Activated T-cell treated with anti-CD3 and anti-CD28 coated beads, Interleukin-2, amount 50 U/mL, for 48 hours (primary cell): ENCODE measurements around the gene ELF2.
"Not testable (repeated sequence)": the region's sequence is repeated elsewhere in the genome, so short reads cannot be mapped to it uniquely, and the experiment has no call there.

Source experiments
- DNase-seq, 2 experiments: peaks; one replicate each; pipeline ENCODE4 v3.0.0-alpha.2; 2020

ELF2 gene

DNA sequence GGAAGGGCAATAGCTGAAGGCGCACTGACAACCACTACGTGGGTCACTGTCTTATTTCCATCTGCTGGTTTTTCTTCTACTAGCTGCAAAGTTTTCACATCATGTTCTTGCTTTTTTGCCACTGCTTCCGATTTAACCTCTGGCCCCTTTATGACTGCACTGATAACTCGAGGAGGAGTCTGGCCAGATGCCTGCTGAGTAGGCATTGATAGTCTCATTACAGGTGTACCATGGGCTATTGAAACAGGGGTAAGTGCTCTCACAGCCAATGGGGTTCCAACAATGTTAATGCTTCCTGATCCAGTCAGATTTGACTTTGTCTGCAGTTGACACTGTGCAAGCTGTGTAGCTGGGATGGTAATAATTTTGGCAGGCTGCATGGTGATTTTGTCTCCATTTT lies 118.0 kb downstream of the ELF2 start:
- DNase-seq = not testable (repeated sequence)

DNA sequence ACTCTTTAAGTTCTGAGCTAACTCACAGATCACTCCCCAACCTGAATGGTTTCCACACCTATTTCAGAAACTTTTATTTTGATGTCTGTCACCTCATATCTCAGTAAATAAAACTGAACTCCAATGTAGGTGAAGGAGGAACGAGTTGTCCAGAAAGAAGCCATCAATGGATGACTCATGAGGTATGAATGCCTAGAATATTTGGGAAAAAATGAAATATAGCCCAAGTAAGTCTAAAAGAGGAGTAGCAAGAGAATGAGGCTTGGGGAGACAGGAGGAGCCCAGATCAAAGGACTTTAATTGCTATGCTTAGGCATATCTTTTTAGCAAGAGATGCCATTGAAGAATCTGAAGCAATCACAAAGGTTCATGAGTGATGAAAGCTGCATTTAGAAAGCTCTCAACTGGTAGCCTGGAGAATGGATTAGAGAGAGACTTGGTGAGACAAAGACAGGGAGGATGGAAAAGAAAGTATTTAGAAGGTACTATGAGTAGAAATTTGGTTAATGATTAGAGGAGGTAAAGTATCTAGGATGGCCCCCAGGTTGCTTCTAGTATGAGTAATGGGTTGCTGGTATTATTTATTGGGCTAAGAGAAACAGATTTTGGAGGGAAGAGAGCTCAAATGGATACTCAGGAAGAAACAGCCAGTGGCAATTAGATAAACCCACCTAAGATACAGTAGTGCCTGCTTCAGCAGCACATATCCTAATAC lies 122.1 kb downstream of the ELF2 start:
- no peak for DNase-seq

DNA sequence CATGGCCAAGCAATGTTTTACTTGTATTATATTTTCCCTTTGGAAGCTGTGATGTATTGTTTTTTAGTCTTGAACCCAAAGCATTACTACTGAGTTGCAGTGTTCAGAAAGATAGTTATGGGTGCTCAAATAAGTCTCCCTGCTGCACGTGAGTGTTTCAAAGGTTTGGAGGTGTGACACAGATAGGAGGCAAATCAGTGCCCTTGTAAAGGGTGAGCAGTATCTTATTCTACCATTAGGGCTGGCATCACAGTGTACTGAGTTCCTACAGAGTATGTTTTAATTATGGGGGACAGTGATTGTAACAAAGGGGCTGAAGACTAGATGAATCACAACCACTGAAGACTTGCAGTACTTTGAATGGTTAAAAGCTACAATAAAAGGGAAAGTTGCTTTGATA lies 123.1 kb downstream of the ELF2 start:
- no peak for DNase-seq

DNA sequence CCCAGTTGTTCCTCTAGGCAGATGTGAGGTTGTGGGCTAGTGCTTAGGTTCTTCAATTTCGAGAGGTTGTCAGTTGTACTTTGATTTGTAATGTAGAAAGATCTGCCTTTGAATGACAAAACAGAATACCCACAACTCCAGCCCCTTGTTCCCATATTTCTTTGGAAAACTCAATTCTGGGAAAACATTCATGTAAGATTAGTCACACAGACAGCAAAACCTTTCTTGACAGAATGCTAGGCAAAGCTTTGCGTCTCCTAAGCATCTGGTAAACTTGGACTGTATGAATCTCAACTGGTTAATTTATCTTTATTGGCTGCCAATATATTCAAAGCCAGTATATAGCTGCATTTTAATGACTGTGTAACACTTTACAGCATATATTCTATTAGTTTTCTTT lies 126.6 kb downstream of the ELF2 start:
- DNase-seq = no peak

DNA sequence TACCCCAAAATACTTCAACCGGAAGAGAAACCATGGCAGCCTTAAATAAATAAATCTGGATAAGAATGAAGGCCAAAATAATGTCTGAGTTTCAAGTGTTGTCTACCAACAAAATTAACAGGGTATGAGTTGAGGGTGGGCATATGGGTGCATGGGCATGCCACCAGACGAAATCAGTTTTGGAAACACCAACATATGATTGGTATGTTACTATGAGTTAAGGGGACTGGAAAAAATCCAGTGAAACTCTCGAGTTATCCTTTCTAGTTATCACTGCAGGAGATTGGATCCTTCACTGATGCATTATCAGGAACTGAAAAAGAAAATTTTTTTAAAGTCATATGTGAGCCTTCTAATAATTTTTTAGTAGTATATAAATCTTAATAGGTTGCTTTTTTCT lies 129.0 kb downstream of the ELF2 start:
- no peak for DNase-seq

DNA sequence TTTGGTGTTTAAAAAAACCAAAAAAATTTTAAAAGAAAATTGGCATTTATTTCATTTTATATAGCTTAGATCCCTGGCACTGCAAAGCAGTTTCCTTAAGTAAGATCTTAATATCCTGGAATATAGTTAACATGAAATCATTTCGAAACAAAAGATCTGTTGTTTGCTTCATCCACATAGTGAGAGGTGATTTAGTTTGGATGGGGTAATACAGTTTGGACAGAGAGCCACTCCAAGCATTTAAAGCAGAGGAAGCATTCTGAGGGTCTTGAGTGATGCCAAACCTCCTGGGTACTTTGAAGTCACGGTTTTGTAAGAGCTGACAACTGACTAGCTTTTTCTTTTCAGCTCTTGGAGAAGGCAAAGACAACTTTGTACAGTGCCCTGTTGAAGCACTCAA lies 132.7 kb downstream of the ELF2 start:
- no peak for DNase-seq

DNA sequence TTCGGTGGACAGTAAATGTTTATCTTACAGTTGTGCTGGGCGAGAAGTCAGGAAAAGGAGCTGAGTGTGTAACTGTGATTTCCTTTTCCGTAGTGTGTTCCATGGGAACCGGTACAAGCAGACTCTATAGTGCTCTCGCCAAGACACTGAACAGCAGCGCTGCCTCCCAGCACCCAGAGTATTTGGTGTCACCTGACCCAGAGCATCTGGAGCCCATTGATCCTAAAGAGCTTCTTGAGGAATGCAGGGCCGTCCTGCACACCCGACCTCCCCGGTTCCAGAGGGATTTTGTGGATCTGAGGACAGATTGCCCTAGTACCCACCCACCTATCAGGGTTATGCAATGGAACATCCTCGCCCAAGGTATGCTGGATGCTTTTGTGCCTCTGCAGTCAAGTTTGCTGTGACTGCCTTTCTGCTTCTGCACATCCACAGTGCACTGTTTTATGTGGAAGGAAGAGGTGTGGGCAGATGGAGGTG lies 134.0 kb downstream of the ELF2 start:
- DNase-seq = no peak

DNA sequence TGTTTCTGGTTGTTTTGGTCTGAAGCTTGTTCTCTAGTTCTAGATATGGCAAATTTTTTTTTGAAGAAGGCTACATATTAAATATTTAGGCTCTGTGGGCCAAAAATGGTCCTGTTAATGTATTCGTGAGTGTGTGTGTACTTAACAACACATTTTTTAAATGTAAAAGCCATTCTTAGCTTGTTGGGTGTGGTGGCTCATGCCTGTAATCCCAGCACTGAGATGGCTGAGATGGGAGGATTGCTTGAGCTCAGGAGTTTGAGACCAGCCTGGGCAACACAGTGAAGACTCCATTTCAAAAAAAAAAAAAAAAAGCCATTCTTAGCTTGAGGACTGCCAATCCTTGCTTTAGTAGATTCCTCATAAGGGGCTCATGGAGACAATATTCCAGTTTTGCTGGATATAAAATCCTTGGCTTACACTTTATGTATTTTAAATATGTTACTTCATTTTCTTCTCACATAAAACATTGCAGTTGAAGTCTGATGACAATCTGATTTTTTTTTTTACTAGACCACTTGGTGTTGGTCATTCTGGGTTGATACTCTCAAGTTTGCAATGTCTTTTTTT lies 138.1 kb downstream of the ELF2 start:
- DNase-seq = no peak

DNA sequence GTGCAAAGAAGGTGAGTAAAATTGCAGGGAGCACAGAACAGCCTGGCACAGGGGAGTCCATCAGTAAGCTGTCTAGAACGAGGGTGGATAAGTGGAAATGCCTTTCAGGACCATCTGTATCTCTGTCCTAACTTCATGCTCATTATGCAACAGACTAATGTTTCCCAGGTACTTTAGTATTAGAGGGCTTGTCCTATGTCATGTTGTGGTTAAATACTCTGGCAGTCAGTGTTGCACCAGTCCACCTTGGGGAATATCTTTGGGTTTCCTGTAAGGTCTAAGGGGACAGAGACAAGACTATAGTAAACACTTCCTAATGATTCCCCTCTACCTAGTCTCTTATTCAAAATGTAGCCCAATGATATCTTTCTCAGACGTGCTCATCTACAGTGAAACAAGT lies 140.1 kb downstream of the ELF2 start:
- no peak for DNase-seq

DNA sequence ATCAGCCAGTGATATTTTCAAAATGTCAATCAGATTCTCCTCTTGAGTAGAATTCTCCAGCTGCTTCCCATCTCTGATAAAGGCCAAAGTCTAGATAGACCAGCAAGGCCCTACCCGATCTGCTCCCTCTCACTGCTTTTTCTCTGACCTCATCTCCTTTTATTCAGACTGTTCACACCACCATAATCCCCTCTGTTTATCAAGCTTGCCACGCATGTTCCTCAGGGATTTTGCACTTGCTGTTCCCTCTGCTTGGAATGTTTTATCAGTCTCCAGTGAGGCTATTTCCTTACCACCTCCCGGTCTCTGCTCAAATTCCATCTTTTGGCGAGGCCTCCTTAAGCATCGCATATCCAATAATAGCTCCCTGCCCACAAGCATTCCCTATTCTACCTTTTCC lies 141.4 kb downstream of the ELF2 start:
- no peak for DNase-seq

DNA sequence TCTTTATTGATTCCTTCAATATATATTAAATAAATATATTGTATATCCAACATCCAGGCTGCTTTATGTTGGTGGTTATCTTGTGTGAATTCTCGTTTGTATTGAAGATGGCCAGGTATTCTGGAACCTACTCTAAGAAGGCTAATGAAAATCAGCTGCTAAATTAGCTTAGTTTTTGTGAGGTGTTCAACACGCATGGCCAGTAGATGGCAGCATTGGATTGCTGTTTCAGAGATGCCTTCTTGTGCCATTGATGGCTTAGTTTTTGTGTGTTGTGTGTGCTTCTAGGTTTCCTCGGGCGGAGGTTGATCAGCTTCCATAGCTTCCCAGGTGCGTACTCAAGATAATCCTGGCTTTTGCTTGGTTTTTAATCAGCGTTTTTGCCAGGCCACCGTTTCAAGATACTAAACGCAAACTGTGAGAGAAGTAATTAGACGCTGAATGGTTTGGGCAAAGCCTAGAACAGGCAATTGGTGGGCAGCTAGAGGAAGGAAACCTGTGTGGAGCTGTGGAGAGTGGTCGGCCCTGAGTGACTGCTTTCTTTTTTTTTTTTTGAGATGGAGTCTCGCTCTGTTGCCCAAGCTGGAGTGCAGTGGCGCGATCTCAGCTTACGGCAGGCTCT lies 146.3 kb downstream of the ELF2 start:
- peak; percentile 70 to 72 for DNase-seq

DNA sequence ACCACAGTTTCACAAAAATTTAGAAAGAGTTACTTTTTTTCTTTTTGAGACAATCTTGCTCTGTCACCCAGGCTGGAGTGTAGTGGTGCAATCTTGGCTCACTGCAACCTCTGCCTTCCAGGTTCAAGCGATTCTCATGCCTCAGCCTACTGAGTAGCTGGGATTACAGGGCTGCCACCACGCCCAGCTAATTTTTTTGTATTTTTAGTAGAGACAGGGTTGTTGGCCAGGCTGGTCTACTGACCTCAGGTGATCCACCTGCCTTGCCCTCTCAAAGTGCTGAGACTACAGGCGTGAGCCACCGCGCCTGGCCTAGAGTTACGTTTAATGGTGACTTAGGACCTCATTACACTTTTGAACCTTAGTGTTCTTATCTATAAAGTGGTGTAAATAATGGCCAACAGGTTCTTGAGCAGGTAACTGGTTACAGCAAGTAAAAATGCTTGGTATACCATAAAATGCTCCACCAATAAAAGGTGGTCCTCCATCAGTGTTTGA lies 147.1 kb downstream of the ELF2 start:
- DNase-seq = not testable (repeated sequence)

DNA sequence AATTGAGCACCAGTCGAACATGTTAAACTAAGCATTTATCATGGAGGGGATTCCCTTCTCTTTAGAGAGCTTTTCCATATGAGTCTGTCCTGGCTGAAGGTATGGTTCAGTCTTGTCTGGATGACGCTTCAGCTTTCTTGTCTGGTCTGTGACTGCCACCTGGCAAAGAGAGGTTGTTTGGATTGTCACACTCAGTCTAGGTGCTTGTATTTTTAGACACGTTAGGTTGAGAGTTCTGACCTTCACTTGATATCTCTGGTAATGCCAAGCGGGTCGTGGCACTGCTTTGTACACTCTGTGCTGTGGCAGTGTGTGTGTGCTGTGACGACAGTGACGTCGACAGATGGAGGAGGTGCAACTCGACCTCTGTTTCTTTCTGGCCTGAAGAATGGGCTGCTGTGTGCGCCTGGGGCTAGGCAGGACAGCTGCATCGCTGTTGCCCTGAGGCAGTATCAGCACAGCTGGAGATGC lies 148.8 kb downstream of the ELF2 start:
- no peak for DNase-seq

DNA sequence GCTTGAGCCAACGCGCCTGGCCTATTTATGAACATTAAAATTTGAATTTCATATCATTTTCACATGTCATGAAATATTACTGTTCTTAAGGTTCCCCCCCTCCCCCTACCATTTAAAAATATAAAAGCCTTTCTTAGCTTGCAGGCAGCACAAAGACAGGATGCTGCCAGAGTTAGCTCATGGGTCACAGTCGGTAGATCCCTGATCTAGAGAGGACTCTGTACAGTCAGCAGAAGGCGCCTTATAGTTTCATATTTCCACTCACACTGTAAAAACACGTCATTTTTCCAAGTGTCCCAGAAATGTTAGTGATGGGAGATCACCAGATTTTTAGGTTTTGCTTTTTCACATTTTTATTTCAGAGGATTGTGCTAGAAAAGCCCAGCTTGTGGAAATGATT lies 149.2 kb downstream of the ELF2 start:
- DNase-seq = no peak

DNA sequence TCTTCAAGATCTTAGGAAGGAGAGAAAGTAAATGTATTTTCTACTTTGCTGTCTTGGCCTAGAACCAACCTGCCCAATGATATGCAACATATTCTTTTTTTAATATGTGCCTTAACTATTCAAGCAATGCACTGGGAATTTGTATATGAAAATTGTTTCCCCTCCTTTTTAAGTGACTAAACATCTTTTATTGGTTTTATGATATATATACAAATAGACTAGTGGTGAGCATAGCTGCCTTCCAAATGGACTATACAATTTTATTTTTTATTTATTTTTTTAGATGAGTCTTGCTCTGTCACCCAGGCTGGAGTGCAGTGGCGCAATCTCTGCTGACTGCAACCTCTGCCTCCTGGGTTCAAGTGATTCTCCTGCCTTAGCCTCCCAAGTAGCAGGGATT lies 151.2 kb downstream of the ELF2 start:
- no peak for DNase-seq

DNA sequence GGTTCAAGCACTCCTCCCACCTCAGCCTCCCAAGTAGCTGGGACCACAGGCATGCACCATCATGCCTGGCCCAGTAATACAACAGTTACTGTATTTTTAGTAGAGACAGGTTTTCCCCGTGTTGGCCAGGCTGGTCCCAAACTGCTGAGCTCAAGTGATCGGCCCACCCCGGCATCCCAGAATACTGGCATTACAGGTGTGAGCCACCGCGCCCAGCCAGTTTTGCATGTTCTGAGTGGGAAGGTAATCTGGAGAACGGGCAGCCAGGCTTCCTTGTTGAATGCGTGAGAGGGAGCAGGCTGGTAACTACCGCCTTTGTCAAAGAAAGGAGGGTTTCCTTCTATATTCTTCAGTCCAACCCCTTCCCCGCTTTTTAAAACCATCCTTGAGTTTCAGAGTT lies 152.3 kb downstream of the ELF2 start:
- DNase-seq = no peak

DNA sequence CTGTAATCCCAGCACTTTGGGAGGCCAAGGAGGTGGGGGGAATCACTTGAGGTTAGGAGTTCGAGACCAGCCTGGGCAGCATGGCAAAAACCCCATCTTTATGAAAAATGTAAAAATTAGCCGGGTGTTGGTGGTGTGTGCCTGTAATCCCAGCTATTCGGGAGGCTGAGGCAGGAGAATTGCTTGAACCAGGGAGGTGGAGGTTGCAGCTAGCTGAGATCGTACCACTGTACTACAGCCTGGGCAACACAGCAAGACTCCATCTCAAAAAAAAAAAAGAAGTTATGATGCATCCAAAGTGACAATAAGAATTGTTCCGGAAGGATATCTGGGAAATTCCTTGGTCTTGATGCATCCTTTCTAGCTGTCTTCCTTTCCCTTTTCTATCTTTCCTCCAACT lies 154.2 kb downstream of the ELF2 start:
- DNase-seq = no peak

DNA sequence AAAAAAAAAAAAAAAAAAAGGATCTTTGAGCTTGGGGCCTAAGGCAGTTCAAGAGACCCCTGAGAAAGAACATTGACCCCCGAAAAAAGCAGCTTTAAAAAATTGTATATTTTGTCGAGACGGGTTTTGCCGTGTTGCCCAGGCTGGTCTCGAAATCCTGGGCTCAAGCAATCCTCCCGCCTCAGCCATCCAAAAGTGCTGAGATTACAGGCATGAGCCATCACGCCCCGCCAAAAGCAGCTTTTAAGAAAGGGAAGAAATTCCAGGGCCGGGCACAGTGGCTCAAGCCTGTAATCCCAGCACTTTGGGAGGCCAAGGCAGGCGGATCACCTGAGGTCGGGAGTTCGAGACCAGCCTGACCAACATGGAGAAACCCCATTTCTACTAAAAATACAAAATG lies 155.9 kb downstream of the ELF2 start:
- DNase-seq = not testable (repeated sequence)

DNA sequence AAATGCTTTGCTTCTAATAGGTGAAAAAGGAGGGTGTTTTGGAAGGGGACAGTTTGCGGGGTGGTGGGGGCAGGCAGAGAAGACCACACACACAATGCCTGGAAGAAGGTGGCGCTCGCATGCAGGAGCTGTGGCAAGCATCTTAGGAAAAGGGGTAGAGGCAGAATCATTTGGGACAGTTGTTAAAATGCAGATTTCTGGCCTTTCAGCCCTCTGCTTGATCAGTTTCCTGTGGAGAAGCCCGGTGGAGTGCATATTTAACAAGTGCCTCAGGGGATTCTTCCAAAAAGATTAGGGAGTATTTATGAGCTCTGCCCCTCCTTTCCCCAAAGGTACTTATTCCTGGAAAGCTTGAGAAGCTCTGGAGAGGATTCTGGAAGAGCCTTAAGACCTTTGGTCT lies 156.6 kb downstream of the ELF2 start:
- no peak for DNase-seq

DNA sequence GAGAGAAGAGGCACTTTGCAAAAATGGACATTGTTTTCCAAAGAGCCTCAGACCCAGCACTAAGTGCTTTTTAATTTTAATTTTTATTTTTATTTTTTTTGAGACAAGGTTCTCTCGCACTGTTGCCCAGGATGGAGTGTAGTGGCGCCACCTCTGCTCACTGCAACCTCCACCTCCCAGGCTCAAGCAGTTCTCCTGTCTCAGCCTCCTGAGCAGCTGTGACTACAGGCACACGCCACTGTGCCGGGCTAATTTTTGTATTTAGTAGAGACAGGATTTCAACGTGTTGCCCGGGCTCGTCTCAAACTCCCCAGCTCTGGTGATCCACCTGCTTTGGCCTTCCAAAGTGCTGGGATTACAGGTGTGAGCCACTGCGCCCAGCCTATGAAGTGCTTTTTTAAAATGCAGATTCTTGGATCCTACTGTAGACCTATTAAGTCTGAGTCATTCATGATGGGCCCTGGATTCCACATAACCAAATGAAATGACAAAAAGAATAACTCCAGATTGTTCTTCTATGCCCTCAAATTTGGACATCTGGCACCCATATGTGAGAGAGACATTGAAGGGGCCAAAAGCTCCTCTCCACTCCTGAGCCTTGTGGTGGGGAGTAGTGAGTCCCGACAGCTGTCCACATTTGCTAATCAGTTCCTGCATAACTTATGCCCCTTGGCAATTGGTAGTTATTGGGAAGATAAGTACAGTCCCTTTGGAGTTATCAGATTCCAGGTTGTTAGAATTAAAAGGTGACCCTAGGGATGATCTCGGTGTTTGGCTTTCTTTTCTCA lies 157.9 kb downstream of the ELF2 start:
- no peak for DNase-seq

DNA sequence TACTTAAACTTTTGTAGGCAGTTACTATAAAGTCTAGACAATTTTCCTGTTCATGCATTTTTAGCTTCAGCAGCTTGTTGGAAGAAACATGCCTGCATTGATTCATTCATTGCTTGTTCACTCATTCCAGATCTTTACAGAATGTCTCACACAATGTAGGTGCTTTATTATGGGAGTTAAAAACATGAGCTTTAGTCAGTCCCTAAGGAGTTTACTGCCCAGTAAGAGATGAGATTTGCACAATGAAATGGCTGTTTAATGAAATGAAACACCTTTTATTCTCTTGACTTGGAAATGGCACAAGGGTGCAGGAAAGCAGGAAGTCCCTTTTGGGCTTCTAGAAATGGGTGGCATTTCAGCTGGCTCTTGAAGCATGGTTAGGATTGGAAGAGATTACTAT lies 158.5 kb downstream of the ELF2 start:
- no peak for DNase-seq

DNA sequence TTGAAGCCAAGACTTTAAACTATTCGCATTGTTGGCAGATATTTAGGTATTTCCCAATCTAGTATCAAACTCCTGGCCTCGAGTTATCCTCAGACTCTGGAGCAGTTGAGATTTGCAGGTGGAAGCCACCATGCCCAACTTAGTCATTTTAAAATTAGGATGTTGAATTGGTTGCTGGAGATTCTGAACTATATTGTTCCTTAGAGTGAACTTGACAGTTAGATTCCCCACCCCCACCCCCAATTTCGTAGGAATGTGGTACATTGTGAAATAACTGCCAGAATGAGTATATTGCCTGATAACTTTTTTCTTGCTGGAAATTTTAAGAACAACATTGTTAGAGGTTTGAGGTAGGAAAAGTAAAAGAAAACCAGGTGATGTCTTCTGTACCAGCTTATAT lies 159.2 kb downstream of the ELF2 start:
- DNase-seq = no peak

DNA sequence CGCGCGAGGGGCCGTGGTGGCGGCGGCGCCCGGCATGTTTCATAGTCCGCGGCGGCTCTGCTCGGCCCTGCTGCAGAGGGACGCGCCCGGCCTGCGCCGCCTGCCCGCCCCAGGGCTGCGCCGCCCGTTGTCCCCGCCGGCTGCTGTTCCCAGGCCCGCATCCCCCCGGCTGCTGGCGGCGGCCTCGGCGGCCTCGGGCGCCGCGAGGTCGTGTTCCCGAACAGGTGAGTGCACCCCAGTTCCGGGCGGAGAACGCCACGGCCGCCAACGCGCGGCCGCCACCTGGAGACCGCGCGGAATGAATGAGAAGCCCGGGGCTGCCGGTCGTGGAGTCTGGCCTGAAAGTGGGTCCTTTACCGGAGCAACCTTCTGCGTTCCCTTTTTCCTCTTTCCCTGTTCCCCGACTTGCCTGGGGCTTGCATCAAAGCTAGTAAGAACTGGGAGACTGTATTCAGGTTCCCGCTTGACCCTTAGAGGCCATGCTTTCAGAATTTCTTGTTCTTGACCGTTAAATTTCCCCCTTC lies 161.0 kb downstream of the ELF2 start:
- peak in 1 of 2 experiments; percentile 68 for DNase-seq
